Upper lobe of left lung (tissue), 6 donors: Measurements from ENCODE around the gene C1QL1. TPM values are rescaled to one million over a fixed set of nuclear protein-coding genes. Genes with fewer than 3 reads are reported as not detected.

Experiments
- ATAC-seq, 2 donors: fragments of 200-7000 bp; cut with Tn5 transposase; one replicate each; pipeline ENCODE4 v1.9.1; 2022; ENCODE audit warnings: mild to moderate bottlenecking in 2 of 2, moderate library complexity in 2 of 2; ENCODE audit not compliant: low FRiP score in 2 of 2
- DNase-seq, 2 donors: peaks; one replicate each; pipeline ENCODE4 v3.0.0-alpha.2; 2019 to 2020
- H3K27ac ChIP-seq, 4 donors: fragments of 200-600 bp; sonication (generic); one replicate each; pipeline ENCODE4 v1.5.1; 2016 to 2019
- H3K27me3 ChIP-seq, 4 donors: fragments of 200-600 bp; sonication (generic); one replicate each; pipeline ENCODE4 v1.5.1; 2017 to 2019
- H3K36me3 ChIP-seq, 4 donors: fragments of 200-600 bp; sonication (generic); one replicate each; pipeline ENCODE4 v1.5.1; 2016 to 2019
- H3K4me1 ChIP-seq, 4 donors: fragments of 200-600 bp; sonication (generic); one replicate each; pipeline ENCODE4 v1.5.1; 2018 to 2019
- H3K4me3 ChIP-seq, 4 donors: fragments of 200-600 bp; sonication (generic); one replicate each; pipeline ENCODE4 v1.5.1; 2017 to 2019; ENCODE audit warnings: mild to moderate bottlenecking in 2 of 4, moderate library complexity in 1 of 4
- H3K9me3 ChIP-seq, 4 donors: fragments of 200-600 bp; sonication (generic); one replicate each; pipeline ENCODE4 v1.5.1; 2018 to 2019
- CTCF ChIP-seq, 6 experiments: fragments of 450-650 bp in 4 of 6; fragments of 200-600 bp in 2 of 6; sonication (generic) in 2 of 6; IDR thresholded peaks; one replicate each; pipeline ENCODE4 v1.5.1; 2016 to 2019; ENCODE audit warnings: antibody characterized with exemption in 6 of 6
- EP300 ChIP-seq, 4 donors: sonication (generic); formaldehyde crosslinking; IDR thresholded peaks; one replicate each; pipeline ENCODE4 v1.5.1; 2017; ENCODE audit warnings: antibody characterized with exemption in 4 of 4, control low read depth in 2 of 4
- POLR2A ChIP-seq, 4 donors: fragments of 450-650 bp; IDR thresholded peaks; one replicate each; pipeline ENCODE4 v1.5.1; 2016 to 2017; ENCODE audit warnings: antibody characterized with exemption in 4 of 4, mild to moderate bottlenecking in 2 of 4
- POLR2AphosphoS5 ChIP-seq, 2 donors: sonication (generic); formaldehyde crosslinking; IDR thresholded peaks; one replicate each; pipeline ENCODE4 v1.5.1; 2017; ENCODE audit warnings: antibody characterized with exemption in 2 of 2
- WGBS, 2 donors: methylation state at CpG; one replicate each; pipeline ENCODE4 v1.1.5; 2017 to 2018; 5-methylcytosine and 5-hydroxymethylcytosine counted together
- small RNA-seq, 4 donors: library from RNA; depleted of rRNA; stranded (forward); fragments of <200 nt; gene quantifications; one replicate each; pipeline ENCODE3, GENCODE V24; 2016
- total RNA-seq, 6 donors: library from RNA; depleted of rRNA in 4 of 6; stranded (reverse); fragments of >200 nt in 4 of 6; gene quantifications; one replicate each; pipeline versions ENCODE4 v1.1.0 to v1.2.1, GENCODE V29; 2016 to 2021
- donor health status: DM: no; HTN: no; CAD: no; lungs with moderate emphysema.
- donor health status: DM: no; HTN: yes; CAD: no; lungs with severe emphysema.

Gene C1QL1
- total RNA-seq, 6 donors from 2014 or later: 0.44 TPM; not detected in 5

GRCh38 chr17:44910231-44911106 lies 57.6 kb downstream of the C1QL1 start:
- no peak for TF ChIP-seq POLR2AphosphoS5 (IDR thresholded peaks at IDR 0.05)
- TF ChIP-seq POLR2A (IDR thresholded peaks at IDR 0.05): no peak
- TF ChIP-seq EP300 (IDR thresholded peaks at IDR 0.05): no peak
- no peak for TF ChIP-seq CTCF (IDR thresholded peaks at IDR 0.05)
- Histone ChIP-seq H3K9me3 (no peaks in the 10 kb centered on the region), H3K27me3 (peaks cover 0 to 7% (median 3%) of the 10 kb centered on the region in 4 donors), H3K36me3 (no peaks in the 10 kb centered on the region), H3K4me3 (no peak overlapping the region), H3K4me1 (peaks cover 9 to 16% (median 12%) of the 10 kb centered on the region in 4 donors), H3K27ac (no peak overlapping the region)
- ATAC-seq (no peak), DNase-seq (no peak)
- WGBS, 2 donors: 73 to 84% methylated on average over 13 of the region's 13 CpGs

Small RNAs within 50 kb of the gene (small RNA-seq; reads per million reads assigned to genes)
- gene AC015936.2: 0 reads per million in 4 donors
- gene MIR6783: 0 to 0.20 (median 0) reads per million in 4 donors

Other genes starting within 250 kb of the C1QL1 start
- gene ADAM11, start 209.3 kb downstream of the C1QL1 start, total RNA-seq: 1 to 10 TPM in 1 of 6 donors, under 1 TPM in 4, not detected in 1; 0.15 to 1.0 (median 0.20) TPM
- 10 to 100 TPM in 2 of 6 donors, 1 to 10 TPM in 4; 4.2 to 14.8 (median 8.6) TPM for gene GJC1, start 138.0 kb downstream of the C1QL1 start, total RNA-seq
- 10 to 100 TPM in 3 of 6 donors, 1 to 10 TPM in 2, not detected in 1; 1.9 to 33.3 (median 15.9) TPM for gene HIGD1B, start 120.4 kb downstream of the C1QL1 start, total RNA-seq
- 100 to 1,000 TPM in 1 of 6 donors, 10 to 100 TPM in 5; 66.6 to 146 (median 75.6) TPM for gene EFTUD2, start 68.9 kb downstream of the C1QL1 start, total RNA-seq
- gene GFAP, start 52.8 kb downstream of the C1QL1 start, total RNA-seq: not detected
- 1 to 10 TPM in 4 of 6 donors, under 1 TPM in 2; 0.49 to 2.9 (median 1.3) TPM for gene KIF18B, start 20.5 kb downstream of the C1QL1 start, total RNA-seq
- gene DCAKD, start 83.3 kb upstream of the C1QL1 start, total RNA-seq: 10 to 100 TPM; 16.0 to 29.3 (median 22.2) TPM
- gene NMT1, start 93.0 kb upstream of the C1QL1 start, total RNA-seq: 100 to 1,000 TPM in 3 of 6 donors, 10 to 100 TPM in 3; 55.1 to 132 (median 92.3) TPM
- 10 to 100 TPM; 24.2 to 65.6 (median 50.6) TPM for gene PLCD3, start 164.2 kb upstream of the C1QL1 start, total RNA-seq
- 10 to 100 TPM in 5 of 6 donors, 1 to 10 TPM in 1; 9.7 to 68.1 (median 23.4) TPM for gene ACBD4, start 167.4 kb upstream of the C1QL1 start, total RNA-seq
- gene HEXIM1, start 180.2 kb upstream of the C1QL1 start, total RNA-seq: 10 to 100 TPM; 19.9 to 43.8 (median 32.3) TPM
- gene HEXIM2, start 193.6 kb upstream of the C1QL1 start, total RNA-seq: 10 to 100 TPM in 2 of 6 donors, 1 to 10 TPM in 4; 4.1 to 14.7 (median 9.3) TPM